Motor neuron (in vitro differentiated cells): ENCODE measurements around the gene REL. TPM values are rescaled to one million over a fixed set of nuclear protein-coding genes. Genes with fewer than 3 reads are reported as not detected.
A peak's percentile ranks its signal among the peaks of the same experiment; 100 is the strongest.
"Not testable (repeated sequence)": the region's sequence is repeated elsewhere in the genome, so short reads cannot be mapped to it uniquely, and the experiment has no call there.

Source experiments
- ATAC-seq, 8 experiments: fragments of 200-7000 bp; cut with Tn5 transposase; replicated peaks in 6 of 8; 2 replicates each; pipeline ENCODE4 v1.8.0; 2021; ENCODE audit warnings: mild to moderate bottlenecking in 8 of 8, moderate library complexity in 8 of 8
- H3K27ac ChIP-seq, 2 donors: fragments of 250-450 bp; sonication (Bioruptor Pico); 2 replicates each; pipeline ENCODE4 v1.9.0; 2021; ENCODE audit warnings: antibody characterized with exemption in 2 of 2, mild to moderate bottlenecking in 2 of 2, moderate library complexity in 1 of 2
- H3K4me1 ChIP-seq, 2 donors: fragments of 250-450 bp; sonication (Bioruptor Pico); replicated peaks in 1 of 2; 2 replicates each; pipeline ENCODE4 v1.6.1; 2021; ENCODE audit warnings: antibody characterized with exemption in 2 of 2, mild to moderate bottlenecking in 2 of 2, moderate library complexity in 1 of 2
- H3K4me3 ChIP-seq, 5 donors: fragments of 250-450 bp; sonication (Bioruptor Pico); 2 replicates each; pipeline ENCODE4 v1.9.0; 2021; ENCODE audit warnings: antibody characterized with exemption in 5 of 5, mild to moderate bottlenecking in 5 of 5, moderate library complexity in 4 of 5
- WGBS, 10 experiments: fragments of 450-650 bp; shearing (Covaris generic); methylation state at CpG; one replicate each; pipeline ENCODE4 v1.0.0; 2022; 5-methylcytosine and 5-hydroxymethylcytosine counted together
- in situ Hi-C, 9 experiments: fragments of 400-800 bp; cut with MboI; loops; one replicate each; pipeline ENCODE4 v1.15.0; 2021; ENCODE audit warnings: low sequenced_read_pairs in 9 of 9, low pct_unique_long_range_greater_than_20kb in 2 of 9; ENCODE audit not compliant: unreplicated experiment in 9 of 9
- total RNA-seq, 8 experiments: library from RNA; unstranded; fragments of 300-600 nt; gene quantifications; 2 replicates each; pipeline versions ENCODE4 v1.2.3 to v1.2.4, GENCODE V29; 2022

Gene REL
- total RNA-seq, 8 experiments from 2014 or later, result 3.4 to 19.0 (median 5.9) TPM

GRCh38 chr2:60852282-60852860 lies 29.0 kb upstream of the REL start:
- Histone ChIP-seq H3K27ac (no peak overlapping the region), H3K4me3 (no peak overlapping the region), H3K4me1 (no peaks in the 10 kb centered on the region)
- no peak for ATAC-seq
- 20 to 100% (median 93%) methylated on average over 3 to 8 of the region's 8 CpGs for WGBS, 10 experiments
- in situ Hi-C loops, result no loop called here

- Histone ChIP-seq H3K27ac (no peak overlapping the region), H3K4me3 (no peak overlapping the region), H3K4me1 (no peaks in the 10 kb centered on the region)
- in situ Hi-C loops, result no loop called here
- no peak for ATAC-seq
- 19 to 100% (median 88%) methylated on average over 1 to 2 of the region's 2 CpGs; no CpG with 5 or more reads in 4 of the 10 experiments for WGBS, 10 experiments
Measured at GRCh38 chr2:60853531-60853930, 27.8 kb upstream of the REL start.

- Histone ChIP-seq H3K27ac (no peak overlapping the region), H3K4me3 (no peak overlapping the region), H3K4me1 (no peaks in the 10 kb centered on the region)
- ATAC-seq, result peak in 1 of 8 experiments; percentile 58
- in situ Hi-C loops, result no loop called here
- 25 to 100% (median 45%) methylated on average over 1 to 5 of the region's 5 CpGs; no CpG with 5 or more reads in 2 of the 10 experiments for WGBS, 10 experiments
Measured at GRCh38 chr2:60855989-60856669, 25.2 kb upstream of the REL start.

DNA sequence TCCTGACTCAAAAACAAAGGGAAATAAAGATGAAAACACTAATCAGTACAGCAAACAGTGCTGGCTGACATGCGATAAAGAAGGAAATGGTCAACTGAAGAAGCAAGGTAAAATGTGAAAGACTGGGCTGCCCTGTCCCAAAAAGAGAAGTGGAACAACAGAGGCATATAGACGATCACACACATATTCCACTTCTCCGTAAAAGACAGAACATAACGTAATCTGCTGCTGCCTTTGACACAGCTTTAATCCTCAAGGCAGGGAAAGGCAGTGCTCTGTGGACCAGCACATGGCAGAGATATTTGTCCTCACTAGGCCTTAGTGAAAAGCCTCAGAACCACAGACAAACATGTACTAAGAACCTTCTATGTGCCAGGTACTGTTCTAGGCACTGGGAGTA lies 24.3 kb upstream of the REL start:
- Histone ChIP-seq H3K4me3 (no peak overlapping the region), H3K4me1 (no peaks in the 10 kb centered on the region), H3K27ac (no peak overlapping the region)
- in situ Hi-C loops, result no loop called here
- 54 to 100% (median 79%) methylated on average over 2 to 4 of the region's 4 CpGs; no CpG with 5 or more reads in 1 of the 10 experiments for WGBS, 10 experiments
- ATAC-seq, result no peak

DNA sequence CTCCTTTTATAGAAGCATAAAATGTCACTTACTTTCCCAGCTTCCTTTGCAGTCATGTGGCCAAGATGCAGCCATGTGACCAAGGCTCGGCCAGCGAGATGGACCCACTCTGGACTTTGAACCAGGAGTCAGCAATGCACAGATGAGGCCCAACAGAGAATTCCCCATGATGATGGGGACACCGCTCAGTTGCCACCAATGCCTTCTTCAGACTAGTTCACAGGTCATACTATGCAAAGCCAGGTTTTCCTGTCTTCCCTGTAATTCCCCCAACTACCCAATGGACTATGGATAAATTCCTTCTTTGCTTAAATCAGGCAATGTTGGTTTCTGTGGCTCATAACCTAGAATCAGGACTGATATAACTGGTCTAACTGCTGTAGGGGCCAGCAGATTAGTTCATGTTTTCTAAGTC lies 22.5 kb upstream of the REL start:
- Histone ChIP-seq H3K4me3 (no peak overlapping the region), H3K27ac (no peak overlapping the region), H3K4me1 (no peaks in the 10 kb centered on the region)
- no peak for ATAC-seq
- in situ Hi-C loops, result no loop called here
- 82 to 100% (median 90%) methylated on average over 1 to 3 of the region's 3 CpGs; no CpG with 5 or more reads in 5 of the 10 experiments for WGBS, 10 experiments

GRCh38 chr2:60861736-60862135 lies 19.6 kb upstream of the REL start:
- H3K4me3 ChIP-seq, result no peak overlapping the region
- peak in 1 of 8 experiments; percentile 32 for ATAC-seq
- 80 to 95% (median 85%) methylated on average over 1 to 5 of the region's 5 CpGs; no CpG with 5 or more reads in 6 of the 10 experiments for WGBS, 10 experiments
- in situ Hi-C loops, result no loop called here
- no peaks in the 10 kb centered on the region for H3K4me1 ChIP-seq
- H3K27ac ChIP-seq, result no peak overlapping the region

- Histone ChIP-seq H3K27ac (no peak overlapping the region), H3K4me3 (no peak overlapping the region), H3K4me1 (no peaks in the 10 kb centered on the region)
- in situ Hi-C loops, result no loop called here
- no peak for ATAC-seq
- 67 to 100% (median 94%) methylated on average over 1 of the region's 1 CpG; no CpG with 5 or more reads in 6 of the 10 experiments for WGBS, 10 experiments
Measured at GRCh38 chr2:60862642-60863041, 18.7 kb upstream of the REL start.

DNA sequence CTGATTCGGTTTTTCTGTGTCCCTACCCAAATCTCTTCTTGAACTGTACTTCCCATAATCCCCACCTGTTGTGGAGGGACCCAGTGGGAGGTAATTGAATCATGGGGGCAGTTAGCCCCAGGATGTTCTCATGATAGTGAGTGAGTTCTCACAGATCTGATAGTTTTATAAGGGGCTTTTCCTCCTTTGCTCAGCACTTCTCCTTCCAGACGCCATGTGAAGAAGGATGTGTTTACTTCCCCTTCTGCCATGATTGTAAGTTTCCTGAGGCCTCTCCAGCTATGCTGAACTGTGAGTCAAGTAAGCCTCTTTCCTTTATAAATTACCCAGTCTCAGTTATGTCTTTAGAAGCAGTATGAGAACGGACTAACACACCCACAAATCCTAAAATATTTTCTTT lies 16.0 kb upstream of the REL start:
- H3K4me1 ChIP-seq, ATAC-seq, in situ Hi-C loops, H3K4me3 ChIP-seq, H3K27ac ChIP-seq: not testable (repeated sequence)
- 0 to 95% (median 48%) methylated on average over 1 to 3 of the region's 3 CpGs; no CpG with 5 or more reads in 3 of the 10 experiments for WGBS, 10 experiments

- no peaks in the 10 kb centered on the region for H3K4me1 ChIP-seq
- H3K4me3 ChIP-seq, result no peak overlapping the region
- 21 to 85% (median 70%) methylated on average over 2 to 3 of the region's 3 CpGs; no CpG with 5 or more reads in 6 of the 10 experiments for WGBS, 10 experiments
- H3K27ac ChIP-seq, result no peak overlapping the region
- no peak for ATAC-seq
- in situ Hi-C loops, result no loop called here
Measured at GRCh38 chr2:60867007-60867406, 14.4 kb upstream of the REL start.

DNA sequence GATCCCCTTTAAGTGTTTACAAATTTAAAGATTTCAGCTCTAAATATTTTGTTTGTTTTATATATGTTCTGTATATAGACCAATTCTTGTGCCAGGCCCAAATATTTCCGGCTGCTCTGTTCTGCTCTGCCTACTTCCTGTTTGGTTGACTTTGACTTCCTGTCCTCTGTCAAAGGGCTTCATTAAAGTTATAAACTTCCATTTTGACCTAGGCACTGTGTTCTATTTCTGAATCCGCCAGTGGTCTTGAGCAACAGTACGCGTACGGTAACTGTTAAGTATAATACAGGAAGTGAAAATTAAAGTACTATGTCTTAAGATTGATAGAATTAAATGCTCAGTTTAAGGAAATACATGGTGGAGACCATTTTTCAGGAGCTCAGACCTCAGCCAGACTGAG lies 13.5 kb upstream of the REL start:
- in situ Hi-C loops, result no loop called here
- WGBS, 10 experiments, result 69 to 100% (median 78%) methylated on average over 1 to 5 of the region's 5 CpGs
- no peaks in the 10 kb centered on the region for H3K4me1 ChIP-seq
- no peak for ATAC-seq
- no peak overlapping the region for H3K4me3 ChIP-seq
- H3K27ac ChIP-seq, result no peak overlapping the region

DNA sequence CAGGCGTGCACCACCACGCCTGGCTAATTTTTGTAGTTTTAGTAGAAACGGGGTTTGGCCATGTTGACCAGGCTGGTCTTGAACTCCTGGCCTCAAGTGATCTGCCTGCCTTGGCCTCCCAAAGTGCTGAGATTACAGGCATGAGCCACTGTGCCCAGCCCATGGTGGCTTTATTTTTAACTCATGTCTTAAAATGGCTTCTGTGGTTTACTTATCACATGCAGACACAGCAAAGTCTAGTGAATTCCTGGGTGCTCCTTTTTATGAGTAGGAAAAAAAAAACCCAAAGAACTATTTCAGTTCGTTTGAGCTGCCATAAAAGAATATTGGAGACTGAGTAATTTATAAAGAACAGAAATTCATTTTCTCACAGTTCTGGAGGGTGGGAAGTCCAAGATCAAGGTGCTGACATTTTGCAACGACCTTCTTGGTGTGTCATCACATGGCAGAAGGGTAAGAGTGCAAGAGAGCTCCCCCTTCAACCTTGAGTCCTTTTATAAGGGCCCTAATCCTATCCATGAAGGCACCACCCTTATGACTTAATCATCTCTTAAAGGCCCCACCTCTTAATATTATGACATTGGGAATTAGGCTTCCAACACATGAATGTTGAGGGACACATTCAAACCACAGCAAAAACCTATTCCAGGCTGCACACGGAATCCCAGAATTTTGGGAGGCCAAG lies 12.6 kb upstream of the REL start:
- Histone ChIP-seq H3K4me3 (no peak overlapping the region), H3K4me1 (no peaks in the 10 kb centered on the region), H3K27ac (no peak overlapping the region)
- ATAC-seq, result no peak
- 10 to 100% (median 75%) methylated on average over 2 to 5 of the region's 6 CpGs for WGBS, 10 experiments
- in situ Hi-C loops, result no loop called here

DNA sequence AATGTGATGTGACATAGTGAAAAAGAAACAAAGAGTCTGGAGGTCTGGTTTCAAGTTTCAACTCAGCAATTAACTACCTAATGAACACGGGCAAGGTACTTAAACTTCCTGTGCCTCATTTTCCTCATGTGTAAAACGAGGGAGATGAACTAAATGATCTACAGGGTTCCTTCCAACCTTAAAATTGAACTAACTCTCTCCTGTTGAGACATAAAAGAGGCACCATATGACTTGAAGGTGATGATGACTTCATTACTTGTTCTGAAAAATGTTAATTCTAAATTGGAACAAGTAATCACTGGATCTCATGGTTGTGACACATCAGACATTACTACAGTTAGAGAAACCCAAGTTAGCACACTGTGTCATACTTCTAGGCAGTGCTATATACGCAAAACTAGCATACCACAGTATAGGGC lies 8.9 kb upstream of the REL start:
- H3K4me1 ChIP-seq, result no peaks in the 10 kb centered on the region
- H3K4me3 ChIP-seq, result no peak overlapping the region
- no peak overlapping the region for H3K27ac ChIP-seq
- in situ Hi-C loops, result no loop called here
- no peak for ATAC-seq
- 37 to 100% (median 70%) methylated on average over 1 to 3 of the region's 3 CpGs; no CpG with 5 or more reads in 1 of the 10 experiments for WGBS, 10 experiments

GRCh38 chr2:60873381-60873780 lies 8.0 kb upstream of the REL start:
- WGBS, 10 experiments, result 80 to 100% (median 96%) methylated on average over 1 to 3 of the region's 3 CpGs; no CpG with 5 or more reads in 4 of the 10 experiments
- Histone ChIP-seq H3K27ac (no peak overlapping the region), H3K4me3 (no peak overlapping the region), H3K4me1 (no peaks in the 10 kb centered on the region)
- no peak for ATAC-seq
- in situ Hi-C loops, result no loop called here
